Measurements from ENCODE around the gene NKG7.

Gene NKG7

GRCh38 chr19:51359294-51359693, 13.2 kb downstream of the NKG7 start:
- DNase-seq: no peak
- no peak for TF ChIP-seq GATA1 (IDR thresholded peaks at IDR 0.05; ENCODE audit: low read depth, low read length)
- TF ChIP-seq POLR2A (IDR thresholded peaks at IDR 0.05; ENCODE audit: low read length): no peak

GRCh38 chr19:51357952-51358351, 14.5 kb downstream of the NKG7 start:
- no peak for TF ChIP-seq GATA1 (IDR thresholded peaks at IDR 0.05; ENCODE audit: low read depth, low read length)
- TF ChIP-seq POLR2A (IDR thresholded peaks at IDR 0.05; ENCODE audit: low read length): no peak
- no peak for DNase-seq

- DNase-seq: no peak
- TF ChIP-seq POLR2A (IDR thresholded peaks at IDR 0.05; ENCODE audit: low read length) (no peak), GATA1 (IDR thresholded peaks at IDR 0.05; ENCODE audit: low read depth, low read length) (no peak)
These were observed 16.2 kb downstream of the NKG7 start for GRCh38 chr19:51356159-51356801.

GRCh38 chr19:51354742-51355148, 17.7 kb downstream of the NKG7 start:
- no peak for DNase-seq

GRCh38 chr19:51354103-51354741, 18.2 kb downstream of the NKG7 start:
- TF ChIP-seq POLR2A (IDR thresholded peaks at IDR 0.05; ENCODE audit: low read length) (no peak), GATA1 (IDR thresholded peaks at IDR 0.05; ENCODE audit: low read depth, low read length) (no peak)
- no peak for DNase-seq

More at GRCh38 chr19:51354742-51355148, 17.7 kb downstream of the NKG7 start:
- TF ChIP-seq POLR2A (IDR thresholded peaks at IDR 0.05; ENCODE audit: low read length): no peak
- TF ChIP-seq GATA1 (IDR thresholded peaks at IDR 0.05; ENCODE audit: low read depth, low read length): no peak

- no peak for TF ChIP-seq POLR2A (IDR thresholded peaks at IDR 0.05; ENCODE audit: low read length)
- TF ChIP-seq GATA1 (IDR thresholded peaks at IDR 0.05; ENCODE audit: low read depth, low read length): no peak
- no peak for DNase-seq
These were observed 19.6 kb downstream of the NKG7 start for GRCh38 chr19:51352783-51353360.

- no peak for DNase-seq
- no peak for TF ChIP-seq GATA1 (IDR thresholded peaks at IDR 0.05; ENCODE audit: low read depth, low read length)
- no peak for TF ChIP-seq POLR2A (IDR thresholded peaks at IDR 0.05; ENCODE audit: low read length)
These were observed 21.0 kb downstream of the NKG7 start for GRCh38 chr19:51351266-51351990.

GRCh38 chr19:51347209-51347928, 25.1 kb downstream of the NKG7 start:
- no peak for TF ChIP-seq GATA1 (IDR thresholded peaks at IDR 0.05; ENCODE audit: low read depth, low read length)
- no peak for TF ChIP-seq POLR2A (IDR thresholded peaks at IDR 0.05; ENCODE audit: low read length)
- DNase-seq: no peak

GRCh38 chr19:51346742-51347141, 25.7 kb downstream of the NKG7 start:
- no peak for DNase-seq
- TF ChIP-seq GATA1 (IDR thresholded peaks at IDR 0.05; ENCODE audit: low read depth, low read length): no peak
- TF ChIP-seq POLR2A (IDR thresholded peaks at IDR 0.05; ENCODE audit: low read length): no peak

- TF ChIP-seq GATA1 (IDR thresholded peaks at IDR 0.05; ENCODE audit: low read depth, low read length) (no peak), POLR2A (IDR thresholded peaks at IDR 0.05; ENCODE audit: low read length) (no peak)
- DNase-seq: no peak
These were observed 27.3 kb downstream of the NKG7 start for GRCh38 chr19:51345076-51345620.

- TF ChIP-seq POLR2A (IDR thresholded peaks at IDR 0.05; ENCODE audit: low read length) (no peak), GATA1 (IDR thresholded peaks at IDR 0.05; ENCODE audit: low read depth, low read length) (no peak)
- DNase-seq: no peak
These were observed 29.6 kb downstream of the NKG7 start for GRCh38 chr19:51342631-51343569.

- no peak for DNase-seq
- TF ChIP-seq POLR2A (IDR thresholded peaks at IDR 0.05; ENCODE audit: low read length): no peak
- TF ChIP-seq GATA1 (IDR thresholded peaks at IDR 0.05; ENCODE audit: low read depth, low read length): no peak
These were observed 30.4 kb downstream of the NKG7 start, which contains the start of gene VSIG10L for GRCh38 chr19:51341976-51342580. TSS of gene VSIG10L (minus strand) at chr19:51342139. CDS start at chr19:51342124, 15 bp downstream.
